ENCODE results near the gene TMEM141.

DNA sequence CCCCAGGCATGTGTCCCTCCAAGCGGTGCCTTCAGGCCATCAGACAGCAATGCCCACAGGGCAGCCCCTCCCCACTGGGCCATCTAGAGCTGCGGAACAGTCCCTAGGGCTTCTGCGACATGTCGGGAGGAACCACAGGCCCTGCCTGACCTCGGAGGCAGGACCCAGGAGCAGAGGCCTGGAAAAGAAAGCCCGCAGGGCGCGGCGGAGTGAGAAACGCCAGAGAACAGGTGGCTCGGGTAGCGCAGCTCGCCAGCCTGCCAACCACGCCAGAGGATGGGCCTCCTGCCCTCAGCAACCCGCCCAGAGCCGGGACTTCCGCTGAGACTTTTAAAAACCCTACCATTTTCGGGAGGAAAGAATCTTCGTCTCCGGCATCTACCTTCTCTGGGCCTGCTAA, 33.8 kb upstream of the TMEM141 start:
- TF ChIP-seq, protein P1, sequence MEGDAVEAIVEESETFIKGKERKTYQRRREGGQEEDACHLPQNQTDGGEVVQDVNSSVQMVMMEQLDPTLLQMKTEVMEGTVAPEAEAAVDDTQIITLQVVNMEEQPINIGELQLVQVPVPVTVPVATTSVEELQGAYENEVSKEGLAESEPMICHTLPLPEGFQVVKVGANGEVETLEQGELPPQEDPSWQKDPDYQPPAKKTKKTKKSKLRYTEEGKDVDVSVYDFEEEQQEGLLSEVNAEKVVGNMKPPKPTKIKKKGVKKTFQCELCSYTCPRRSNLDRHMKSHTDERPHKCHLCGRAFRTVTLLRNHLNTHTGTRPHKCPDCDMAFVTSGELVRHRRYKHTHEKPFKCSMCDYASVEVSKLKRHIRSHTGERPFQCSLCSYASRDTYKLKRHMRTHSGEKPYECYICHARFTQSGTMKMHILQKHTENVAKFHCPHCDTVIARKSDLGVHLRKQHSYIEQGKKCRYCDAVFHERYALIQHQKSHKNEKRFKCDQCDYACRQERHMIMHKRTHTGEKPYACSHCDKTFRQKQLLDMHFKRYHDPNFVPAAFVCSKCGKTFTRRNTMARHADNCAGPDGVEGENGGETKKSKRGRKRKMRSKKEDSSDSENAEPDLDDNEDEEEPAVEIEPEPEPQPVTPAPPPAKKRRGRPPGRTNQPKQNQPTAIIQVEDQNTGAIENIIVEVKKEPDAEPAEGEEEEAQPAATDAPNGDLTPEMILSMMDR (IDR thresholded peaks at IDR 0.05), result no peak
- no peak for TF ChIP-seq POLR2A (IDR thresholded peaks at IDR 0.05)
